Measurements from ENCODE around the gene KCNE3. TPM values are rescaled to one million over a fixed set of nuclear protein-coding genes. Genes with fewer than 3 reads are reported as not detected.

Gene KCNE3
- total and polyA plus RNA-seq, 2 of the 13 experiments (the other 11 are each of a cell fraction or from before 2014, with no cell fraction given), result 0.33 to 2.2 TPM

- TF ChIP-seq ZNF776 (CRISPR knock-in tag; IDR thresholded peaks at IDR 0.05), result peak; percentile 99
- TF ChIP-seq HNF4G (IDR thresholded peaks at IDR 0.05; ENCODE audit: borderline replicate concordance, low read depth, low read length), result no peak
- no peak; the same call in 1 of the 2 replicates for TF ChIP-seq HNF4G (CRISPR knock-in tag; IDR thresholded peaks at IDR 0.05; ENCODE audit: borderline replicate concordance, low read depth)
- TF ChIP-seq ZNF558 (CRISPR knock-in tag; IDR thresholded peaks at IDR 0.05; ENCODE audit: borderline replicate concordance), result 0 out of 2 replicates have a peak, but pooled peaks have one; percentile 20
- TF ChIP-seq ATF4 (CRISPR knock-in tag; IDR thresholded peaks at IDR 0.05), result peak in 1 of 2 experiments; percentile 34; a peak in 1 of 4 replicates
- no peak for TF ChIP-seq FOXA1 (IDR thresholded peaks at IDR 0.05)
- no peak for TF ChIP-seq FOXA1 (CRISPR knock-in tag; IDR thresholded peaks at IDR 0.05)
- TF ChIP-seq ZMYM3 (CRISPR knock-in tag; IDR thresholded peaks at IDR 0.05), result no peak
- TF ChIP-seq TARDBP (CRISPR knock-in tag; IDR thresholded peaks at IDR 0.05), result peak; percentile 72; the same call in 1 of the 2 replicates
- TF ChIP-seq ZNF264 (CRISPR knock-in tag; IDR thresholded peaks at IDR 0.05), result no peak
- no peak; the same call in 1 of the 2 replicates for TF ChIP-seq NFATC3 (CRISPR knock-in tag; IDR thresholded peaks at IDR 0.05)
- TF ChIP-seq MTA3 (CRISPR knock-in tag; IDR thresholded peaks at IDR 0.05), result no peak
- TF ChIP-seq ZNF501 (CRISPR knock-in tag; IDR thresholded peaks at IDR 0.05), result 0 out of 2 replicates have a peak, but pooled peaks have one; percentile 42
- no peak; the same call in 1 of the 2 replicates for TF ChIP-seq POGK (CRISPR knock-in tag; conservative IDR thresholded peaks at IDR 0.05)
- TF ChIP-seq ATAD3A (CRISPR knock-in tag; IDR thresholded peaks at IDR 0.05), result no peak
- 0 out of 2 replicates have a peak, but pooled peaks have one; percentile 21 for TF ChIP-seq KDM5A (IDR thresholded peaks at IDR 0.05; ENCODE audit: borderline replicate concordance, low read length)
- TF ChIP-seq ZNF768 (CRISPR knock-in tag; IDR thresholded peaks at IDR 0.05), result peak; percentile 59; the same call in 1 of the 2 replicates
- TF ChIP-seq POLR2AphosphoS5 (IDR thresholded peaks at IDR 0.05; ENCODE audit: low read depth, low read length), result peak; percentile 71
- TF ChIP-seq MTF1 (CRISPR knock-in tag; IDR thresholded peaks at IDR 0.05), result no peak
- no peak; the same call in 1 of the 2 replicates for TF ChIP-seq HBP1 (CRISPR knock-in tag; IDR thresholded peaks at IDR 0.05; ENCODE audit: low read depth)
- TF ChIP-seq ZMAT3 (CRISPR knock-in tag; conservative IDR thresholded peaks at IDR 0.05), result peak; percentile 69; the same call in 1 of the 2 replicates
- TF ChIP-seq MXD3 (CRISPR knock-in tag; IDR thresholded peaks at IDR 0.05), result peak; percentile 55; the same call in 1 of the 2 replicates
- TF ChIP-seq GFI1 (CRISPR knock-in tag; IDR thresholded peaks at IDR 0.05; ENCODE audit: borderline replicate concordance), result no peak; the same call in 1 of the 2 replicates
- TF ChIP-seq ETV5 (CRISPR knock-in tag; IDR thresholded peaks at IDR 0.05; ENCODE audit: borderline replicate concordance), result peak; percentile 8; the same call in 1 of the 2 replicates
- peak; percentile 70 for TF ChIP-seq DMAP1 (CRISPR knock-in tag; IDR thresholded peaks at IDR 0.05)
- TF ChIP-seq ZNF256 (CRISPR knock-in tag; conservative IDR thresholded peaks at IDR 0.05), result no peak
- TF ChIP-seq ZNF121 (CRISPR knock-in tag; IDR thresholded peaks at IDR 0.05), result peak; percentile 59; the same call in 1 of the 2 replicates
Observed at GRCh38 chr11:74492974-74493790, 25.8 kb upstream of the KCNE3 start, which contains the start of gene LIPT2 (continued).

Measured in HepG2 (cell line).